Stimulated activated CD4-positive, alpha-beta T cell treated with anti-CD3 and anti-CD28 coated beads, TNF-alpha, amount 100 ng/mL, for 1 hour (primary cell): Measurements from ENCODE around the gene TTC28.
"Not testable (repeated sequence)": the region's sequence is repeated elsewhere in the genome, so short reads cannot be mapped to it uniquely, and the experiment has no call there.

Experiments
- DNase-seq, 3 donors: peaks; one replicate each; pipeline ENCODE4 v3.0.0-alpha.2; 2020; ENCODE audit warnings: low read depth in 3 of 3, low spot score in 1 of 3

Gene TTC28

GRCh38 chr22:28679611-28680287 is at the start of gene TTC28:
TTC28 (minus strand) TSS chr22:28679840; CDS start chr22:28679723, 117 bp downstream.
- DNase-seq = peak in 1 of 3 donors; percentile 15

GRCh38 chr22:28728621-28729313 is 49.1 kb upstream of the TTC28 start:
- no peak for DNase-seq

GRCh38 chr22:28728002-28728401 is 48.4 kb upstream of the TTC28 start:
- no peak for DNase-seq

- no peak for DNase-seq
These were observed 38.4 kb upstream of the TTC28 start for GRCh38 chr22:28718044-28718443.

- no peak for DNase-seq
These were observed 37.0 kb upstream of the TTC28 start for GRCh38 chr22:28716686-28717085.

GRCh38 chr22:28715611-28716010 is 36.0 kb upstream of the TTC28 start:
- DNase-seq = no peak

- no peak for DNase-seq
These were observed 34.5 kb upstream of the TTC28 start for GRCh38 chr22:28714043-28714628.

- DNase-seq = no peak
These were observed 32.5 kb upstream of the TTC28 start for GRCh38 chr22:28711820-28712777.

GRCh38 chr22:28711341-28711740 is 31.7 kb upstream of the TTC28 start:
- DNase-seq = no peak

- no peak for DNase-seq
These were observed 31.0 kb upstream of the TTC28 start for GRCh38 chr22:28710576-28711191.

- no peak for DNase-seq
These were observed 30.5 kb upstream of the TTC28 start for GRCh38 chr22:28710107-28710506.

- DNase-seq = no peak
These were observed 27.2 kb upstream of the TTC28 start for GRCh38 chr22:28706845-28707244.

GRCh38 chr22:28703436-28703835 is 23.8 kb upstream of the TTC28 start:
- no peak for DNase-seq

- DNase-seq = no peak
These were observed 23.3 kb upstream of the TTC28 start for GRCh38 chr22:28702891-28703290.

- not testable (repeated sequence) for DNase-seq
These were observed 13.6 kb upstream of the TTC28 start for GRCh38 chr22:28693041-28693760.

GRCh38 chr22:28689796-28690195 is 10.2 kb upstream of the TTC28 start:
- DNase-seq = not testable (repeated sequence)

- not testable (repeated sequence) for DNase-seq
These were observed 3.3 kb upstream of the TTC28 start for GRCh38 chr22:28682966-28683365.

- DNase-seq = not testable (repeated sequence)
These were observed 1.3 kb upstream of the TTC28 start for GRCh38 chr22:28680813-28681490.

GRCh38 chr22:28678778-28679610 is 646 bp downstream of the TTC28 start:
- DNase-seq = not testable (repeated sequence)
